Coronary artery (tissue), 2 donors: ENCODE measurements around the gene SPAG16.
"Not testable (repeated sequence)": the region's sequence is repeated elsewhere in the genome, so short reads cannot be mapped to it uniquely, and the experiment has no call there.

ENCODE experiments used
- DNase-seq: peaks from one replicate; pipeline ENCODE4 v3.0.0-alpha.2; 2017; ENCODE audit warnings: low spot score
- H3K27ac ChIP-seq, 2 donors: fragments of 200-600 bp; sonication (generic); one replicate each; pipeline ENCODE4 v1.5.1; 2016 to 2019
- H3K4me3 ChIP-seq: fragments of 200-600 bp; sonication (generic); 2 replicates; pipeline ENCODE4 v1.5.1; 2016; ENCODE audit warnings: mild to moderate bottlenecking, moderate library complexity
- TF ChIP-seq, protein P1 (sequence below): fragments of 200-600 bp; sonication (generic); IDR thresholded peaks from one replicate; pipeline ENCODE4 v1.5.1; 2019; ENCODE audit warnings: antibody characterized with exemption

Gene SPAG16

DNA sequence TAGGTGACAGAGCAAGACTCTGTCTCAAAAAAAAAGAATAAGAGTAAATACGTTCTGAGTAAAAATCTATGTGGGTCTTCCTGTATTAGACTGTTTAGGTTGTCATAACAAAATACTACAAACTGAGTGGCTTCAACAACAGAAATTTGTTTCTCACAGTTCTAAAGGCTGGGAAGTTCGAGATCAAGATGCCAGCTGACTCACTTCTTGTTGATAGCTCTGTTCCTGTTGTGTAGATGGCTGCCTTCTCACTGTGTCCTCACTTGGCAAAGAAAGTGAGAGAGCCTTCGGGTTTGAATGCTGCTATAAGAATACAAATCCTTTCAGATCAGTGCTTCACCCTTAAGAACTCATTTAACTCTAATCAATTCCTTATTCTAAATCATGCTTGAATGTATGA lies 696.6 kb downstream of the SPAG16 start:
- DNase-seq: no peak
- TF ChIP-seq, protein P1, sequence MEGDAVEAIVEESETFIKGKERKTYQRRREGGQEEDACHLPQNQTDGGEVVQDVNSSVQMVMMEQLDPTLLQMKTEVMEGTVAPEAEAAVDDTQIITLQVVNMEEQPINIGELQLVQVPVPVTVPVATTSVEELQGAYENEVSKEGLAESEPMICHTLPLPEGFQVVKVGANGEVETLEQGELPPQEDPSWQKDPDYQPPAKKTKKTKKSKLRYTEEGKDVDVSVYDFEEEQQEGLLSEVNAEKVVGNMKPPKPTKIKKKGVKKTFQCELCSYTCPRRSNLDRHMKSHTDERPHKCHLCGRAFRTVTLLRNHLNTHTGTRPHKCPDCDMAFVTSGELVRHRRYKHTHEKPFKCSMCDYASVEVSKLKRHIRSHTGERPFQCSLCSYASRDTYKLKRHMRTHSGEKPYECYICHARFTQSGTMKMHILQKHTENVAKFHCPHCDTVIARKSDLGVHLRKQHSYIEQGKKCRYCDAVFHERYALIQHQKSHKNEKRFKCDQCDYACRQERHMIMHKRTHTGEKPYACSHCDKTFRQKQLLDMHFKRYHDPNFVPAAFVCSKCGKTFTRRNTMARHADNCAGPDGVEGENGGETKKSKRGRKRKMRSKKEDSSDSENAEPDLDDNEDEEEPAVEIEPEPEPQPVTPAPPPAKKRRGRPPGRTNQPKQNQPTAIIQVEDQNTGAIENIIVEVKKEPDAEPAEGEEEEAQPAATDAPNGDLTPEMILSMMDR: no peak
- Histone ChIP-seq H3K27ac (no peak overlapping the region), H3K4me3 (no peak overlapping the region)

DNA sequence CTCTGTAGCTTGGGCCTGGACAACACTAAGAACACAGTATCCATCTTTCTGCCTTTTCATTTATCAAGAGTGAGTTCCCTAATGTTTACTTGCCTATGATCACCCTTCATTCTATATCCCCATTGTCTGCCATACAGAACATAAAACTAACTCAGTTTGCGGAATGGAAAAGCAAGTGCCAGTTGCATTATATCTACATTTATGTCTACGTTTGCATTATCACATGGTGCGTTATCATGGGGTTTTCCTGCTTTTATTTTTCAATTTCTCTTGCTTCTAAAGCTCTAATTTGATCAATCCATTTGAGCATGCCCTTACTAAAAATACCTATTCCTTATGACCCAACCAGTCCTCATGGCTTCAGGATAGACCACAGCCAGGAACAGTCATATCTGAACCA lies 704.9 kb downstream of the SPAG16 start:
- H3K4me3 ChIP-seq: no peak overlapping the region
- no peak for DNase-seq
- TF ChIP-seq, protein P1: no peak
- no peak overlapping the region for H3K27ac ChIP-seq

DNA sequence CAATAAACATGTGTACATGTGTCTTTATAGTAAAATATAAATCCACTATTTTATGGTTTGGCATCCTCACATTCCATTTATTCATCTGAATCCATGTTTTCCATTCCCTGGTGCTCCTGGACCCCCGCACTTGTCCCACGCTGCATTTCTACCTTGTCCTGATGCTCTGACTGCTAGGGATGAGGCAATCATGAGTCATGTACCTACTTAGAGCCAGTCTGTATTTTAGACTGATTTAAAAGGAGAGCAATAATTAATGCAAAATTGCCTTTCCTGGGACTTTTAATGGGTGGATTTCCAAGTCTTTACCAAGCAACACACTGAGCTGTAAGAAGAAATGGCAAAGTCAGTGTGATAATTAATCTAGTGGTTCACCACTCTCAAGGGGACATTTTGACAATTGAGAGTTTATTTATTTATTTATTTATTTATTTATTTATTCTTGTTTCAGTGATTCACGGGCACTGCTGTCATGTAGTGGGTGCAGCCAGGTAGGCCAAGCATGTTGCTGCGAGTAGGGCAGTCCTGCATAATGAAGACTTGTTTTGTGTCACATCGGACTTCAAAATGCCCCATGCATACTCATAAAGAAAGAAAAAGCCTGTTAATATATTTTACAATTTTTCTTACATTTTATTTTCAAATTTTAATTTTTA lies 707.3 kb downstream of the SPAG16 start:
- no peak for DNase-seq
- TF ChIP-seq, protein P1: no peak
- no peak overlapping the region for H3K27ac ChIP-seq
- no peak overlapping the region for H3K4me3 ChIP-seq

DNA sequence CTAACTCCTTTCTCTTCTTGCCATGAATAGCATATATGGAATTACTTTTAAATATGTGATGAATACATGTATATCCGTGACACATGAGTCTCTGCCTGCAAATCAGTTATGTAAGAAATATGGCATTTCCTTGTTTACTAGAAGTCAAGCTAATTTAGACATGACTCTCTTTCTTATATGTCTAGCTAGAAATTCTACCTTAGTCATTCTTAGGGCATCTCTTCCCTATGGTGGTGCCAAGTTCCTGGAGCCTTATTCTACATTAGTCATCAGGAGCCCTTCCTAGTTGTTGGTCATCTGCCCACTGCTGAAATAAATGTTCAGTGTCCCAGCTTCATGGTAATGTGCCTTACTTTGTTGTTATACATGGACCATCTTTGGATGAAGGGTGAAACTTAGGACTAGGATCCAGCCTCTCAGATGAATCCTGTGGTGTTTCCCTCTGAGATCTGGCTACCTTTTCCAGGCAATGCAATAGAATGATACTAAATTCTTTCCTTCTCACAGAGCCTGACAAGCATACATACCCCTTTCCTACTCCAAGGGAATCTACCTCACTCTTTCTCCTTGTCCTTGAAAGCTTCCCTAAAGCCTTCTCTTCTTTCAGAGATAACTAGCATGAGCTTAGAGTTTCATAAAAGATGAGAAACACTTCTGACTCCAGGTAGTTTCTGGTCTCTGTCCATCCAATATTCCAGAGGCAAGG lies 711.3 kb downstream of the SPAG16 start:
- TF ChIP-seq, protein P1: no peak
- Histone ChIP-seq H3K27ac (no peak overlapping the region), H3K4me3 (no peak overlapping the region)
- no peak for DNase-seq

DNA sequence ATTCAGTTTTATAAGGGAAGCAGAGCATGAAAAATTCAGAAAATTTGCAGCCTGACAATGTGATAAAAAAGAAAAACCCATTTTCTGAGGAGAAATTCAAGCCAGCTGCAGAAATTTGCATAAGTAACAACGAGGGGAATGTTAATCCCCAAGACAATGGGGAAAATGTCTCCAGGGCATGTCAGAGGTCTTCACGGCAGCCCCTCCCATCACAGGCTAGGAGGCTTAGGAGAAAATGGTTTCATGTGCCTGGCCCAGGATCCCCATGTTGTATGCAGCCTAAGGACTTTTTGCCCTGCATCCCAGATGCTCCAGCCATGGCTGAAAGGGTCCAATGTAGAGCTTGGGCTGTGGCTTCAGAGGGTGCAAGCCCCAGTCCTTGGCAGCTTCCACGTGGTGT lies 714.7 kb downstream of the SPAG16 start:
- H3K27ac ChIP-seq, DNase-seq, H3K4me3 ChIP-seq: not testable (repeated sequence)

DNA sequence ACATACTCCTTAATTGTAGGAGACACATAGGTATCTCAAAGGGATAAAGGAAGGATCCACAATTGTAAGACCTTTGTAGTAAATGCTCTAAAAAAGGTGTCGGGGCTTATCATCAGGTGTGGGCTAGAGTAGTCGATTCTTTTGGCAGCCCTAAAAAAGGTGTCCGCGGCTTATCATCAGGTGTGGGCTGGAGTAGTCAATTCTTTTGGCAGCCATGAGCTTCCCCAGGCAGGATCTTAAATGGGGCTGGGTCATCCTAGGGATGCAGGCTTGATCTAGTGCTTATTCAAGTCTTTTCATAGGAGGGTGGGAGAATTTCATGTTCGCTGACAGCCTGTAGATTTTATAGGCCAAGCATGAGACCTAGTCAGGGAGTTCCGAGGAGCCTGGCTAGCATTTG lies 720.2 kb downstream of the SPAG16 start:
- Histone ChIP-seq H3K27ac (no peak overlapping the region), H3K4me3 (no peak overlapping the region)
- TF ChIP-seq, protein P1: no peak
- no peak for DNase-seq

DNA sequence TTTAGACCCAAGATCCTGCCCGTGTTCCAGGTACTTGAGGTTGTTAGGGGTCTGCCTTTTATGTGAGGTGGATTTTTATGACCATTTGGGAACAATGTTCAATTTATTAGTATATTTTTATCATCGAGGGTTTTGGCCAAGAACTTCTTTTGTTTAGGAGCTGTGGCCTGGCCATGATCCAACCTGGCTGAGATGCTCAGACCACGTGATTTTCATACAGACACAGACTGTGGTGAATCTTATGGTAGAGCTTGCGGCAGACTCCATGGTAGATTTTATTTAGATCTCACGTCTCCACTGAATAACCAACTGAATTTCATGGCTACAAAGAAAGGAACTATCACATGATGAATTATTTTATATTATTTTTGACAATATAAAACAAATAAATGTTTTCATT lies 721.1 kb downstream of the SPAG16 start:
- Histone ChIP-seq H3K27ac (no peak overlapping the region), H3K4me3 (no peak overlapping the region)
- TF ChIP-seq, protein P1: no peak
- no peak for DNase-seq
